GM19455 (cell line): Measurements from ENCODE around the gene SLC24A3.

Experiments used
- ATAC-seq: cut with Tn5 transposase; IDR thresholded peaks from one replicate; pipeline ENCODE4 v1.9.1; 2021; ENCODE audit not compliant: unreplicated experiment

Gene SLC24A3

GRCh38 chr20:19236371-19237055 lies 24.1 kb downstream of the SLC24A3 start:
- ATAC-seq, result no peak

GRCh38 chr20:19241440-19241839 lies 29.0 kb downstream of the SLC24A3 start:
- no peak for ATAC-seq

GRCh38 chr20:19244291-19244690 lies 31.8 kb downstream of the SLC24A3 start:
- ATAC-seq, result no peak

GRCh38 chr20:19249106-19249879 lies 36.9 kb downstream of the SLC24A3 start:
- ATAC-seq, result no peak

GRCh38 chr20:19250346-19250745 lies 37.9 kb downstream of the SLC24A3 start:
- no peak for ATAC-seq

GRCh38 chr20:19251506-19251905 lies 39.1 kb downstream of the SLC24A3 start:
- no peak for ATAC-seq

GRCh38 chr20:19251958-19252357 lies 39.5 kb downstream of the SLC24A3 start:
- ATAC-seq, result no peak

- ATAC-seq, result no peak
These were observed 40.1 kb downstream of the SLC24A3 start for GRCh38 chr20:19252451-19253120.

- no peak for ATAC-seq
These were observed 40.9 kb downstream of the SLC24A3 start for GRCh38 chr20:19253316-19253715.

GRCh38 chr20:19253916-19254820 lies 41.7 kb downstream of the SLC24A3 start:
- no peak for ATAC-seq

GRCh38 chr20:19254956-19255355 lies 42.5 kb downstream of the SLC24A3 start:
- no peak for ATAC-seq

- ATAC-seq, result no peak
These were observed 43.6 kb downstream of the SLC24A3 start for GRCh38 chr20:19256085-19256484.

- no peak for ATAC-seq
These were observed 44.6 kb downstream of the SLC24A3 start for GRCh38 chr20:19256906-19257595.

GRCh38 chr20:19257865-19258264 lies 45.4 kb downstream of the SLC24A3 start:
- no peak for ATAC-seq

- no peak for ATAC-seq
These were observed 46.7 kb downstream of the SLC24A3 start for GRCh38 chr20:19259141-19259591.

- ATAC-seq, result peak; percentile 78
These were observed 48.1 kb downstream of the SLC24A3 start for GRCh38 chr20:19260412-19261090.

- no peak for ATAC-seq
These were observed 51.7 kb downstream of the SLC24A3 start for GRCh38 chr20:19264191-19264590.

- ATAC-seq, result no peak
These were observed 53.4 kb downstream of the SLC24A3 start for GRCh38 chr20:19265646-19266374.

- ATAC-seq, result no peak
These were observed 56.0 kb downstream of the SLC24A3 start for GRCh38 chr20:19268426-19268825.
